Neuronal stem cell (in vitro differentiated cells): ENCODE measurements around the gene LLGL2.
"Not testable (repeated sequence)": the region's sequence is repeated elsewhere in the genome, so short reads cannot be mapped to it uniquely, and the experiment has no call there.

Experiments
- DNase-seq: peaks from one replicate; pipeline ENCODE4 v3.0.0-alpha.2; 2013; ENCODE audit warnings: low spot score
- H2AFZ ChIP-seq: one replicate; pipeline ENCODE4 v1.6.1; 2013; ENCODE audit warnings: mild to moderate bottlenecking, low read length, inconsistent platforms
- H2AK5ac ChIP-seq: 2 replicates; pipeline ENCODE4 v1.6.1; 2013; ENCODE audit warnings: low read depth, mild to moderate bottlenecking, inconsistent platforms, low read length, moderate library complexity, mixed read lengths
- H2BK120ac ChIP-seq: 2 replicates; pipeline ENCODE4 v1.6.1; 2013; ENCODE audit warnings: low read depth, mild to moderate bottlenecking, inconsistent platforms, low read length, moderate library complexity, mixed read lengths
- H2BK12ac ChIP-seq: one replicate; pipeline ENCODE4 v1.6.1; 2013; ENCODE audit warnings: low read length, inconsistent platforms
- H2BK15ac ChIP-seq: 2 replicates; pipeline ENCODE4 v1.6.1; 2013; ENCODE audit warnings: mild to moderate bottlenecking, low read length, inconsistent platforms, mixed read lengths
- H2BK5ac ChIP-seq: one replicate; pipeline ENCODE4 v1.6.1; 2013; ENCODE audit warnings: inconsistent platforms, mild to moderate bottlenecking, low read length, moderate library complexity
- H3K14ac ChIP-seq: one replicate; pipeline ENCODE4 v1.6.1; 2013; ENCODE audit warnings: low read length, inconsistent platforms
- H3K18ac ChIP-seq: 2 replicates; pipeline ENCODE4 v1.6.1; 2013; ENCODE audit warnings: low read length, inconsistent platforms
- H3K23ac ChIP-seq: 2 replicates; pipeline ENCODE4 v1.6.1; 2013; ENCODE audit warnings: low read depth, mild to moderate bottlenecking, mixed read lengths, low read length, inconsistent platforms; ENCODE audit not compliant: poor library complexity
- H3K27ac ChIP-seq: replicated peaks from 3 replicates; pipeline ENCODE4 v1.5.1; 2013; ENCODE audit warnings: low read length, inconsistent platforms
- H3K27me3 ChIP-seq, 3 experiments: 2 replicates each; pipeline ENCODE4 v1.6.1; 2013; ENCODE audit warnings: low read length in 3 of 3, mild to moderate bottlenecking in 2 of 3, inconsistent platforms in 1 of 3, low read depth in 1 of 3, mixed read lengths in 1 of 3, moderate library complexity in 1 of 3; ENCODE audit not compliant: control insufficient read depth in 3 of 3, insufficient read depth in 3 of 3
- H3K36me3 ChIP-seq, 2 donors: replicated peaks in 1 of 2; 2 replicates each; pipeline ENCODE4 v1.6.1; 2013; ENCODE audit warnings: low read length in 2 of 2; ENCODE audit not compliant: control insufficient read depth in 2 of 2, insufficient read depth in 2 of 2
- H3K4ac ChIP-seq: 2 replicates; pipeline ENCODE4 v1.6.1; 2013; ENCODE audit warnings: inconsistent platforms, mild to moderate bottlenecking, low read length, moderate library complexity
- H3K4me1 ChIP-seq, 2 donors: 1 replicate in 1 of 2; 2 replicates in 1 of 2; pipeline ENCODE4 v1.6.1; 2013; ENCODE audit warnings: low read length in 2 of 2, low read depth in 1 of 2; ENCODE audit not compliant: control insufficient read depth in 2 of 2, insufficient read depth in 1 of 2
- H3K4me2 ChIP-seq: one replicate; pipeline ENCODE4 v1.6.1; 2013; ENCODE audit warnings: mild to moderate bottlenecking, low read length, inconsistent platforms; ENCODE audit not compliant: insufficient read depth, poor library complexity, severe bottlenecking
- H3K4me3 ChIP-seq, 2 donors: 2 replicates each; pipeline ENCODE4 v1.5.1; 2013; ENCODE audit warnings: low read length in 2 of 2, mild to moderate bottlenecking in 2 of 2, inconsistent platforms in 1 of 2, moderate library complexity in 1 of 2
- H3K79me1 ChIP-seq: one replicate; pipeline ENCODE4 v1.6.1; 2013; ENCODE audit warnings: low read depth, mild to moderate bottlenecking, inconsistent platforms, low read length, moderate library complexity
- H3K9ac ChIP-seq: one replicate; pipeline ENCODE4 v1.6.1; 2013; ENCODE audit warnings: mild to moderate bottlenecking, low read depth, low read length, inconsistent platforms; ENCODE audit not compliant: poor library complexity
- H3K9me3 ChIP-seq, 2 donors: replicated peaks in 1 of 2; 2 replicates each; pipeline versions ENCODE3 to v1.6.1; 2013; ENCODE audit warnings: low read length in 2 of 2, mild to moderate bottlenecking in 2 of 2, inconsistent platforms in 1 of 2, low read depth in 1 of 2, mixed read lengths in 1 of 2, moderate library complexity in 1 of 2; ENCODE audit not compliant: control insufficient read depth in 2 of 2, insufficient read depth in 1 of 2
- H4K8ac ChIP-seq: one replicate; pipeline ENCODE4 v1.6.1; 2013; ENCODE audit warnings: low read depth, mild to moderate bottlenecking, inconsistent platforms, low read length, moderate library complexity
- H4K91ac ChIP-seq: one replicate; pipeline ENCODE4 v1.6.1; 2013; ENCODE audit warnings: low read length, low read depth, mild to moderate bottlenecking, inconsistent platforms; ENCODE audit not compliant: poor library complexity
- WGBS, 2 donors: extraction: QIAGEN DNeasy Blood & Tissue Kit; methylation state at CpG; one replicate each; pipeline ENCODE4 v1.1.7; 2013; ENCODE audit warnings: missing lambda C conversion rate in 2 of 2, mixed read lengths in 1 of 2; ENCODE audit not compliant: insufficient read length in 2 of 2, insufficient replicate concordance in 1 of 2; ENCODE audit errors: extremely low coverage in 2 of 2; 5-methylcytosine and 5-hydroxymethylcytosine counted together

The LLGL2 gene

DNA sequence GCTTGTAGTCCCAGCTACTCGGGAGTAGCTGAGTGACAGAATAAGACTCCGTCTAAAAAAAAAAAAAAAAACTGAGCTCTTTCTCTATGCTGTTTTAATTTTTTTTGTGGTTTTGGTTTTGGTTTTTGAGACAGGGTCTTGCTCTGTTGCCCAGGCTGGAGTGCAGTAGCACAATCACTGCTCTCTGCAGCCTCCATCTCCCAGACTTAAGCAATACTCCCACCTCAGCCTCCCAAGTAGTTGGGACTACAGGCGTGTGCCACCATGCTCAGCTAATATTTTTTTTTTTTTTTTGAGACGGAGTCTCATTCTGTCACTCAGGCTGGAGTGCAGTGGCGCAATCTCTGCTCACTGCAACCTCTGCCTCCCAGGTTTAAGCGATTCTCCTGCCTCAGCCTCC is 57.7 kb downstream of the LLGL2 start:
- not testable (repeated sequence) for H2BK5ac ChIP-seq, H3K14ac ChIP-seq, H4K91ac ChIP-seq, H3K9ac ChIP-seq, H3K36me3 ChIP-seq, DNase-seq, H3K4me2 ChIP-seq, H2BK120ac ChIP-seq, H2AK5ac ChIP-seq, H3K18ac ChIP-seq, H2BK15ac ChIP-seq, H3K4ac ChIP-seq, H2BK12ac ChIP-seq, H3K4me3 ChIP-seq, H3K23ac ChIP-seq, H3K79me1 ChIP-seq, H2AFZ ChIP-seq, H4K8ac ChIP-seq, H3K27ac ChIP-seq, H3K4me1 ChIP-seq
- H3K27me3 ChIP-seq = peaks cover 0 to 26% (median 11%) of the 10 kb centered on the region in 3 experiments
- WGBS, 2 donors = no CpG with 5 or more reads among the region's 6 CpGs
- peaks cover 0 to 11% of the 10 kb centered on the region in 2 donors for H3K9me3 ChIP-seq

DNA sequence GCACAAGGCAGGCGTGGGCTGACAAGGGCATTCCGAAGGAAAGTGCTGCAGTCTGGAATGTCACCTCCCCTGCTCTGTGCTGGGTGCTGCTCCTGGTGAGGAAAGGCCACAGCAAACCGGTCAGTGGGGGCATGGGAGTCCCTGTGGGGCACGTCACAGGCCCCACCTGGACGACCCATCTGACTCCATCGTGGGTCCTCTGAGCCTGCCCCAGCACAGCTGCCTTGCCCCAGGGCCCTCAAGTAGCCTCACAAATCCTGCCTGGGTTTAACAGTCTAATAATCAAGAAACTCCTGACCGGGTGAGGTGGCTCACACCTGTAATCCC is 59.3 kb downstream of the LLGL2 start:
- peak overlapping the region; percentile 41 for H2BK15ac ChIP-seq
- no peak for DNase-seq
- H3K36me3 ChIP-seq = no peaks in the 10 kb centered on the region
- H3K9me3 ChIP-seq = peaks cover 0 to 11% of the 10 kb centered on the region in 2 donors
- H3K27ac ChIP-seq = no peak overlapping the region
- H2BK120ac ChIP-seq = no peak overlapping the region
- no peak overlapping the region for H3K23ac ChIP-seq
- H3K4ac ChIP-seq = no peak overlapping the region
- H2BK12ac ChIP-seq = no peak overlapping the region
- H3K18ac ChIP-seq = peak overlapping the region; percentile 29
- no peak overlapping the region for H3K14ac ChIP-seq
- no peak overlapping the region for H4K91ac ChIP-seq
- no peak overlapping the region for H3K4me2 ChIP-seq
- peaks cover 2% of the 10 kb centered on the region for H3K79me1 ChIP-seq
- H2AFZ ChIP-seq = peak overlapping the region; percentile 40
- no peak overlapping the region for H4K8ac ChIP-seq
- peaks cover 0 to 8% of the 10 kb centered on the region in 2 donors for H3K4me1 ChIP-seq
- no peak overlapping the region for H2AK5ac ChIP-seq
- peaks cover 0 to 32% (median 15%) of the 10 kb centered on the region in 3 experiments for H3K27me3 ChIP-seq
- no peak overlapping the region for H3K9ac ChIP-seq
- H2BK5ac ChIP-seq = no peak overlapping the region
- no CpG with 5 or more reads among the region's 7 CpGs for WGBS, 2 donors
- H3K4me3 ChIP-seq = no peak overlapping the region

DNA sequence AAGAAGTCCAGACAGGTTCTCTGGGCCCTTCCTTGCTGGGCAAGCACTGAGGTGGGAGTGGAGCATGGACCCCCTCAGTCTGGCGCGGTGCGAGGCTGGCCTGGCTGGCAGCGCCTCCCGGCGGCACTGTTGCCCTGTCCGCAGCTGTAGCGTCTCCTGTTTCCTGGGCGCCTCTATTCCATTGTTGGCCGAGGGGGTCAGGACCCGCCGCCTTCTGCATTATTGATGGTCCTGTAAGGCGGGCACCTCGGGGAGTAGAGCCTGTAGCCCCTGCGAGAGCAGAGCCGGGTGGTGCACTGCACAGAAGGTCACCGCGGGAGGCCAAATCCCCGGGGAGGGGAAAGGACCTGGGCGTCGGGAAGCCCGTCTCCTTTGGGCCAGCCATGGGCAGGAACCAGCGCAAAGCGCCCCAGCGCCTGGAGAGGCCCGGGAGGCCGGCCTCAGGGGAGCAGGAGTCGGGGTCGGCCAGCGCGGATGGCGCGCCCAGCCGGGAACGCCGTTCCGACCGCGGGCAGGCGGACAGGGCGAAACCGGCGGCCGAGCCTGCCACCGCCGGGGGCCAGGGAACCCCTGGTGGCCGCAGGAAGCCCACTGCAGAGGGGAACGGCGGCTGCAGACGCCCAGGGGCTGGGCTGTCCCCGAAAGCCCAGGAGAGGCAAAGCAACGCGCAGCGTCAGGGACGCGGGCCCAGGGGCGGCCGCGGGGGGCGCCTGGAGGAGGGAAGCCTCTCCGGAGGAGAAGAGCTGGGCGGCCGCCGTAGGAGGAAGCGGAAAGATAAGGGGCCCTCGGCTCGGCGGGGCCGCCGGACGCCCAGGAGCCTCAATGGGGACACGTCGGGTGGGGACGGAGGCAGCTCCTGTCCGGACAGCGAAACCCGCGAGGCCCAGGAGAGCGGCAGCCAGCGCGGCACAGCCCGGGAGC is 62.4 kb downstream of the LLGL2 start, which contains the start of gene MYO15B:
MYO15B (plus strand) TSS at position 126 of the 921 bp plus-strand sequence; CDS start at position 384, 258 bp downstream.
- H3K4ac ChIP-seq = peak within 1 kb of the TSS; percentile 76
- peak within 1 kb of the TSS; percentile 47 for H3K14ac ChIP-seq
- peak within 1 kb of the TSS; percentile 82 for H4K8ac ChIP-seq
- peaks cover 0 to 43% (median 21%) of the 10 kb centered on the region in 3 experiments for H3K27me3 ChIP-seq
- H2BK12ac ChIP-seq = peak within 1 kb of the TSS; percentile 84
- no peak within 1 kb of the TSS for H4K91ac ChIP-seq
- H2BK5ac ChIP-seq = peak within 1 kb of the TSS; percentile 91
- peak; percentile 59 for DNase-seq
- no CpG with 5 or more reads among the region's 82 CpGs for WGBS, 2 donors
- peak within 1 kb of the TSS; percentile 80 for H2AFZ ChIP-seq
- peak within 1 kb of the TSS; percentile 20 to 80 for H3K4me3 ChIP-seq
- peak within 1 kb of the TSS; percentile 39 for H3K27ac ChIP-seq
- H3K9ac ChIP-seq = peak within 1 kb of the TSS; percentile 95
- H2BK15ac ChIP-seq = peak within 1 kb of the TSS; percentile 99
- H2BK120ac ChIP-seq = peak within 1 kb of the TSS; percentile 91
- peak within 1 kb of the TSS; percentile 80 for H3K4me2 ChIP-seq
- H3K9me3 ChIP-seq = peaks cover 0 to 11% of the 10 kb centered on the region in 2 donors
- peaks cover 2% of the 10 kb centered on the region for H3K79me1 ChIP-seq
- H3K18ac ChIP-seq = peak within 1 kb of the TSS; percentile 98
- H3K23ac ChIP-seq = peak within 1 kb of the TSS; percentile 97
- H3K4me1 ChIP-seq = peaks cover 0 to 8% of the 10 kb centered on the region in 2 donors
- peak within 1 kb of the TSS; percentile 98 for H2AK5ac ChIP-seq
- H3K36me3 ChIP-seq = no peaks in the 10 kb centered on the region

DNA sequence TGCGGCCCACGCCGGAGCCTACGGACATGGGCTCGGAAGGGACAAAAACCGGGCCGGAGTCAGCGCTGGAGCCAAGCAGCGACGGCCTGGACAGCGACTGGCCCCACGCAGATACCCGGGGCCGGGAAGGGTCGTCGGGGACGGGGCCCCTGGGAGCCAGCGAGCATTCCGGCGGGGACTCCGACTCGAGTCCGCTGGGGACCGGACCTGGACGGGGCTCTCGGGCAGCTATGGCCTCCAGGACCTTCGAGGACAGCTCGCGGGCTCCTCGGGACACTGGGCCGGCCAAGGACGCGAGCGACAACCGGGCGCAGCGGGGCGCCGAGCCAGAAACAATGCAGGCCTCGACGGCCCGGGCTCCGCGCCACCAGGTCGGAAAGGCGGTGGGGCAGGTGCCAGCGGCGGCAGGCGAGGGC is 63.1 kb downstream of the LLGL2 start:
- peaks cover 0 to 11% of the 10 kb centered on the region in 2 donors for H3K9me3 ChIP-seq
- H3K79me1 ChIP-seq = peaks cover 2% of the 10 kb centered on the region
- peak overlapping the region; percentile 95 for H3K9ac ChIP-seq
- H2BK5ac ChIP-seq = peak overlapping the region; percentile 66
- peak overlapping the region; percentile 84 for H2BK12ac ChIP-seq
- peak overlapping the region; percentile 80 for H3K4me2 ChIP-seq
- no CpG with 5 or more reads among the region's 49 CpGs for WGBS, 2 donors
- H2AK5ac ChIP-seq = peak overlapping the region; percentile 98
- peak overlapping the region; percentile 91 for H2BK120ac ChIP-seq
- peaks cover 0 to 8% of the 10 kb centered on the region in 2 donors for H3K4me1 ChIP-seq
- peak overlapping the region; percentile 80 for H2AFZ ChIP-seq
- peak overlapping the region; percentile 20 to 80 for H3K4me3 ChIP-seq
- no peak overlapping the region for H4K91ac ChIP-seq
- peak overlapping the region; percentile 76 for H3K4ac ChIP-seq
- H3K18ac ChIP-seq = peak overlapping the region; percentile 98
- peak overlapping the region; percentile 99 for H2BK15ac ChIP-seq
- peak overlapping the region; percentile 66 for H3K27ac ChIP-seq
- peak; percentile 47 for DNase-seq
- peak overlapping the region; percentile 47 for H3K14ac ChIP-seq
- H3K23ac ChIP-seq = peak overlapping the region; percentile 97
- H4K8ac ChIP-seq = peak overlapping the region; percentile 82
- peaks cover 0 to 43% (median 21%) of the 10 kb centered on the region in 3 experiments for H3K27me3 ChIP-seq
- no peaks in the 10 kb centered on the region for H3K36me3 ChIP-seq
